ES-I3 (cell line): ENCODE data around the gene GATD1.

Experiments
- H3K36me3 ChIP-seq: 2 replicates; pipeline ENCODE4 v1.6.1; 2013; ENCODE audit warnings: mild to moderate bottlenecking, low read length, control low read depth, moderate library complexity; ENCODE audit not compliant: insufficient read depth
- H3K4me1 ChIP-seq: 2 replicates; pipeline ENCODE4 v1.6.1; 2013; ENCODE audit warnings: mild to moderate bottlenecking, control low read depth, low read length; ENCODE audit not compliant: insufficient read depth
- H3K9ac ChIP-seq: 2 replicates; pipeline ENCODE4 v1.6.1; 2013; ENCODE audit warnings: low read depth, mild to moderate bottlenecking, low read length, moderate library complexity
- H3K9me3 ChIP-seq: 2 replicates; pipeline ENCODE4 v1.6.1; 2013; ENCODE audit warnings: mild to moderate bottlenecking, low read length, moderate library complexity; ENCODE audit not compliant: control insufficient read depth, insufficient read depth

Gene GATD1

DNA sequence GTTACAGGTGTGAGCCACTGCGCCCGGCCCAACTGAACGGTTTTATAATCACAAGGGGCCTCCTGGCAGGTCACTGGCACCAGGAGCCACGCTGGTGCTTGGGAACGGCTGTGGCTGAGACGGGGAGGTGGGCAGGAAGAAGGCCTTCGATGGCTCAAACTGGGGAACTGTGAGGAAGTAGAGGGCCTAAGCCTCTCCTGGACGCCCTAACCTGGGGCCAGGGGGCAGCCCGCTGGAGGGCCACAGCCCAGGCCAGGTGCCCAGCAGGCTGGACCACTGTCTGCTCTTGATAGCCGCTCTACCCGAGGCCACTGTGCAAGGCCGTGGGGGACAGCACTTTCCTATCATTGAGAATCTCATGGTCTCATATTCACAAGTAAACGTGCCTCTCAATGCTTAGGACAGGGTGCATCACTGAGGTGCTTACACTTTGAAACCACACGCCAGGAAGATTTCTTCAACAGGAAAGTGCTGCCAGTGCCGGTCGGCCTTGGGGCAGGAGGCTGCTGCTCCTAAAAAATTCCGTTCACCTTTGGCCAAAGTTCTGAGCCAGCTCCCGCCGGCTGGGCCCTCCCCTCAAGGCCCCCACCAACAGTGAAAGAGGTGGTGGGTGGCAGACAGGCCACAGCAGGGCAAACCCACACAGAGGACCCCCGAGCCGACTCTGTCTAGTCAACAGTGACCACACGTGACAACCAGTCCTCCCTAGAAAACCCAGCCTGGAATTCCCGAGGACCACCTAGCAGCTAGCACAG, 7.2 kb downstream of the GATD1 start:
- H3K9me3 ChIP-seq: no peaks in the 10 kb centered on the region
- H3K9ac ChIP-seq: no peak overlapping the region
- no peaks in the 10 kb centered on the region; the same call in 1 of the 2 replicates for H3K4me1 ChIP-seq
- H3K36me3 ChIP-seq: peaks cover 10% of the 10 kb centered on the region

DNA sequence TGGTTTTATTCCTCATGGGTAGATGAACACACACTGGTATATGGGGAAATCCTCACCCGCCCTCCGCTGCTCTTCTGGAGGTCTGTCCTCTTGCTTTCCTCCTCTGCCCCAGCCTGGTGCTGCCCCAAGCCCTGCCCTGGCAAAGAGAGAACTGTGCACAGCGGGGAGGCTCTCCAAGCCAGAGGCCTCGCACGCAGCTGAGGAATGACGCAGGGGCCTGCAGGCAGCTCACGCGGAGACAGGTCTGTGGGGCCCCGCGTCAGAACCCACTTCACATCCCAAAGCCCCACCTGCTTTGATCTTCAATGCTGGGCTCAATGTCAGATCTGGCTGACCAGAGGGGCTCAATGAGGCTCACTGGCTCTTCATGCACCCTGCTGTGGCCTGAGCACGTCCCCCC, 10.0 kb downstream of the GATD1 start:
- Histone ChIP-seq H3K36me3 (peaks cover 28% of the 10 kb centered on the region), H3K9me3 (no peaks in the 10 kb centered on the region), H3K4me1 (peaks cover 6% of the 10 kb centered on the region; the same call in 1 of the 2 replicates), H3K9ac (no peak overlapping the region)

DNA sequence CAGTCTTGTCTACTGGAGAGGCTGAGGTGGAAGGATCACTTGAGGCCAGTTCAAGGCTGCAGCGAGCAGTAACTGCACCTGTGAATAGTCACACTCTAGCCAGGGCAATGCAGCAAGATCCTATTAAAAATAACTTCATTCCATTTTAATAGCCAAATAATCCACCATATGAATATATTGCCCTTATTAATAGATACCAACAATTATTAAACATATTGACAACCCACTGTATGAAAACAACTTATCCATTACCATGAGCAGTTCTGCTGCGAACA, 10.4 kb downstream of the GATD1 start:
- Histone ChIP-seq H3K36me3 (peaks cover 29% of the 10 kb centered on the region), H3K4me1 (peaks cover 6% of the 10 kb centered on the region; the same call in 1 of the 2 replicates), H3K9ac (no peak overlapping the region), H3K9me3 (no peaks in the 10 kb centered on the region)

GRCh38 chr11:766106-766935, 11.0 kb downstream of the GATD1 start:
- no peaks in the 10 kb centered on the region for H3K9me3 ChIP-seq
- H3K36me3 ChIP-seq: peaks cover 30% of the 10 kb centered on the region
- H3K9ac ChIP-seq: no peak overlapping the region
- peaks cover 6% of the 10 kb centered on the region; the same call in 1 of the 2 replicates for H3K4me1 ChIP-seq

GRCh38 chr11:765802-766091, 11.5 kb downstream of the GATD1 start:
- Histone ChIP-seq H3K9ac (no peak overlapping the region), H3K4me1 (peaks cover 6% of the 10 kb centered on the region; the same call in 1 of the 2 replicates), H3K9me3 (no peaks in the 10 kb centered on the region), H3K36me3 (peaks cover 32% of the 10 kb centered on the region)

GRCh38 chr11:765025-765801, 12.1 kb downstream of the GATD1 start:
- H3K4me1 ChIP-seq: peaks cover 6% of the 10 kb centered on the region; the same call in 1 of the 2 replicates
- H3K36me3 ChIP-seq: peaks cover 34% of the 10 kb centered on the region
- H3K9ac ChIP-seq: no peak overlapping the region
- H3K9me3 ChIP-seq: no peaks in the 10 kb centered on the region

DNA sequence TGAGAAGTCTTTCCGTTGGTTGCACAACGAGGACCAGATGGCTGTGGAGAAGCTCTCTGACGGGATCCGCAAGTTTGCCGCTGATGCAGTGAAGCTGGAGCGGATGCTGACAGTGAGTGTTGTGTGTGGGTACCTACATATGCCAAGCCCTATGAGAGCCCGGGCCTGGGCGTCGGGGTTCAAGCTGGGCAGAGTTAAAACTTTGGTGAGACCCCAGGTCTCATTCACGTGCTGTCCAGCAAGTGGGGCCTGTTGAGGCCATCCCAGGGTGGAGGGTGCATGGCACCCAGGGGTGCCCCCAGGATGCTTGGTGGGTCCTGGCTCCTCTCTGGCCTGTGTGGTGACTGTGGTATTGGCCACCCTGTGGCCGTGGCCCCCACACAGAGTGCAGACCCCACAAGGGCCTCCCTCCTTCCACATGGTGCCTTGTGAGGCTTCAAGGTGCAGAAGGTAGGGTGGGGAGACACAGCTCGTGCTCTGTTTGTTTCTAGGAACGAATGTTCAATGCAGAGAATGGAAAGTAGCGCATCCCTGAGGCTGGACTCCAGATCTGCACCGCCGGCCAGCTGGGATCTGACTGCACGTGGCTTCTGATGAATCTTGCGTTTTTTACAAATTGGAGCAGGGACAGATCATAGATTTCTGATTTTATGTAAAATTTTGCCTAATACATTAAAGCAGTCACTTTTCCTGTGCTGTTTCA, 12.8 kb downstream of the GATD1 start:
- H3K36me3 ChIP-seq: peaks cover 39% of the 10 kb centered on the region
- no peak overlapping the region for H3K9ac ChIP-seq

GRCh38 chr11:763549-764321, 13.6 kb downstream of the GATD1 start:
- Histone ChIP-seq H3K9me3 (no peaks in the 10 kb centered on the region), H3K9ac (0 out of 2 replicates have a peak overlapping the region, but pooled peaks have one; percentile 3), H3K4me1 (peaks cover 6% of the 10 kb centered on the region; the same call in 1 of the 2 replicates), H3K36me3 (peaks cover 41% of the 10 kb centered on the region)

More for the DNA sequence above, 12.8 kb downstream of the GATD1 start:
- H3K4me1 ChIP-seq: peaks cover 6% of the 10 kb centered on the region; the same call in 1 of the 2 replicates
- no peaks in the 10 kb centered on the region for H3K9me3 ChIP-seq

DNA sequence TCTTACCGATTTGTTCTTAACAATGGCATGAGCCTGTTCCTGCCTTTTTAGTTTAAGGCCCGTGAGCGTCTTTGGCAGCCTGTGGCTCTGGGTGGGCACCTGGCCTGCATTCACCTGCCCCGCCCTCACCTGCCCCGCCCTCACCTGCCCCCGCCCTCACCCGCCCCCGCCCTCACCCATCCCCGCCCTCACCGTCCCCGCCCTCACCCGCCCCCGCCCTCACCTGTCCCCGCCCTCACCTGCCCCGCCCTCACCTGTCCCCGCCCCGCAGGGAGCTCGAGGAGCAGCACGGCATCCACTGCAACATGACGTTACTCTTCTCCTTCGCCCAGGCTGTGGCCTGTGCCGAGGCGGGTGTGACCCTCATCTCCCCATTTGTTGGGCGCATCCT, 14.2 kb downstream of the GATD1 start:
- H3K36me3 ChIP-seq: peaks cover 41% of the 10 kb centered on the region
- H3K9me3 ChIP-seq: no peaks in the 10 kb centered on the region
- H3K9ac ChIP-seq: no peak overlapping the region

DNA sequence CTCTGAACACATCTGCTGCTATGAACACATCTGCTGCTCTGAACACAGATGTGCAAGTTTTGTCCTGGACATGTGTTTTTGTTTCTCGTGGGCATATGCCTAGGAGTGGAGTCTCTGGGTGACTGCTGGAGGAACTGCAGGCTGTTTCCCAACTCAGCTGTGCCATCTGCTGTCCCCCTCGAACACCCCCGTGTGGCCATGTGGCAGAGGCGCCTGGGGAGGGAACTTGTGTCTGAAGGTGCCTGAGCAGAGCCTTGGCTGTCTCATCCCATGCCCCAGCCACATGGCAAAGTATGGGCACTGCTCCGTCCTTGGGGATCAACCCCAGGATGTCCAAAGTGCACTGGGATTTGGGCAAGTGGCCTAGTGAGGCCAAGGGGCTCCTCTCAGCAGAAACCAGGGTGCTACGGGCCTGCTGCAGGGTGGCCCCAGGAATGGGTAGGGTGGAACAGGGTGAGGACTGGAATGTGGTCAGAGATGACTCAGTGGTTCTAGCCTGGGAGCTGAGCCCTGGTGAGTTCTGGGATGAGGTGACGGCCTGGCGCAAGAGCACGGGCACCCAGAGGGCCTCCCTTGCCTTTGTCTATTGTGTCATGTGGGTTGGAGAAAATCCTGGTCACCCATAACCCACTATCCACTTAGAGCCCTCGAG, 14.7 kb downstream of the GATD1 start:
- Histone ChIP-seq H3K36me3 (peaks cover 42% of the 10 kb centered on the region), H3K9ac (no peak overlapping the region), H3K9me3 (no peaks in the 10 kb centered on the region), H3K4me1 (peaks cover 6% of the 10 kb centered on the region; the same call in 1 of the 2 replicates)

More for the DNA sequence above, 14.2 kb downstream of the GATD1 start:
- peaks cover 6% of the 10 kb centered on the region; the same call in 1 of the 2 replicates for H3K4me1 ChIP-seq

- H3K36me3 ChIP-seq: peaks cover 46% of the 10 kb centered on the region
- H3K9me3 ChIP-seq: no peaks in the 10 kb centered on the region
- H3K4me1 ChIP-seq: peaks cover 6% of the 10 kb centered on the region; the same call in 1 of the 2 replicates
- H3K9ac ChIP-seq: no peak overlapping the region
Observed at GRCh38 chr11:761526-762108, 15.7 kb downstream of the GATD1 start.

GRCh38 chr11:760236-760635, 17.1 kb downstream of the GATD1 start:
- H3K9ac ChIP-seq: no peak overlapping the region
- H3K36me3 ChIP-seq: peaks cover 51% of the 10 kb centered on the region
- peaks cover 6% of the 10 kb centered on the region; the same call in 1 of the 2 replicates for H3K4me1 ChIP-seq

DNA sequence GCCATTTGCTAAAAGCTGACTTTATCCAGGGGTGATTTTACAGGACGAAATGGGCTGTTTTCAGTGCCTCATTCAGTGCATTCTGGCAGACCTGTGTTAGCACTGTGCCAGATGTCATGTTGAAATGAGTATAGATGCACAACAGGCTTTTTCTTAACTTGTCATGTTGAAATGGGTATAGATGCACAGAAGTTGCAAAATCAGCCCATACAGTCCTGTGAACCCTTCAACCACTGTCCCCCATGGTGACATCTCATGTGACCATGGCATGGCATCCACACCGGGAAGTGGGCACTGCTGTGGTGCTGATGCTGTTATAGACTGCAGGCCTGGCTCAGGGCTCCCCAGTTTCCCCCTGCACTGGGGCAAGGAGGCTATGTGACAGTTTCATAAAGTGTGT, 27.6 kb downstream of the GATD1 start:
- no peaks in the 10 kb centered on the region; the same call in 1 of the 2 replicates for H3K36me3 ChIP-seq
- no peaks in the 10 kb centered on the region for H3K9me3 ChIP-seq
- no peak overlapping the region for H3K9ac ChIP-seq
- peaks cover 5% of the 10 kb centered on the region; the same call in 1 of the 2 replicates for H3K4me1 ChIP-seq

More at GRCh38 chr11:760236-760635, 17.1 kb downstream of the GATD1 start:
- H3K9me3 ChIP-seq: no peaks in the 10 kb centered on the region
